ENCODE data around the gene LRRC46. TPM values are rescaled to one million over a fixed set of nuclear protein-coding genes. Genes with fewer than 3 reads are reported as not detected.
A peak's percentile ranks its signal among the peaks of the same experiment; 100 is the strongest.

Gene LRRC46
- total and polyA plus RNA-seq, 10 of the 15 experiments (the other 5 are each of a cell fraction or from before 2014, with no cell fraction given): 0.15 to 1.8 (median 0.38) TPM; not detected in 1

DNA sequence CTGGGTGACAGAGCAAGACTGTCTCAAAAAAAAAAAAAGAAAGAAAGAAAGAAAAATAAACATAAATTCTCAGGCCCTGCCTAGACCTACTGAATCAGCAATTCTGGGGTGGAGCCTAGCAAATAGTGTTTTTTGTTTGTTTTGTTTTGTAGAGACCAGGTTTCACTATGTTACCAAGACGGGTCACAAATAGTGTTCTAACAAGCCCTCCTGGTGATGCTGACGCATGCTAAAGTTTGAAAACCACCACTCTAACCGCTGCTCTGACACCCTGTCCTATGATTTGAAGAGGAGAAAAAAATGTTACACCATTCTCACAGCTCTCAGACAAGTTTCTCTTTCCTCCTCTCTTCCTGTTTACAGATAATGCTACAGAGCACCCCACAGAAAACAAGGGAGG lies 1.6 kb upstream of the LRRC46 start:
- Histone ChIP-seq H3K9me3 (replicated peaks; ENCODE audit: control insufficient read depth, insufficient read depth, low read length) (no peaks in the 10 kb centered on the region), H3K4me3 (peak overlapping the region; percentile 97), H3K4me1 (ENCODE audit: control insufficient read depth, insufficient read depth, low read length) (peaks cover 9% of the 10 kb centered on the region), H3K27ac (ENCODE audit: control insufficient read depth, insufficient read depth) (0 out of 2 replicates have a peak overlapping the region, but pooled peaks have one; percentile 8), H3K9ac (ENCODE audit: control insufficient read depth, insufficient read depth, low read length) (peak overlapping the region; percentile 32; the same call in 1 of the 2 replicates), H3K79me2 (ENCODE audit: control insufficient read depth, insufficient read depth, low read length) (peaks cover 17% of the 10 kb centered on the region), H3K4me2 (ENCODE audit: control insufficient read depth, insufficient read depth) (peak overlapping the region; percentile 82), H3K36me3 (ENCODE audit: control insufficient read depth in 2 of 2, insufficient read depth in 2 of 2, low read length in 1 of 2) (peaks cover 6 to 13% of the 10 kb centered on the region in 2 experiments; a peak in 3 of 4 replicates), H4K20me1 (ENCODE audit: control insufficient read depth, insufficient read depth) (no peaks in the 10 kb centered on the region), H3K27me3 (replicated peaks in 1 of 2; ENCODE audit: control insufficient read depth in 2 of 2, insufficient read depth in 2 of 2, low read length in 1 of 2) (no peaks in the 10 kb centered on the region), H2AFZ (ENCODE audit: control insufficient read depth, low read depth, low read length) (no peak overlapping the region)
- intact Hi-C loops (cut with micrococcal nuclease; ENCODE audit: unreplicated experiment): no loop called here
- ATAC-seq (no peak), FAIRE-seq (no peak), DNase-seq (ENCODE audit: low read depth, low spot score) (no peak)
- CTCF ChIA-PET: interaction anchor here (1.2 to 3.6 kb wide), 5 partner anchors 8 to 60 kb away, joined by 3 to 24 read pairs (median 7); partner anchors contain the start of genes OSBPL7 and SCRN2
- POLR2A ChIA-PET: interaction anchor here (0.6 kb wide), 1 partner anchor 82 kb away, joined by 4 read pairs; no protein-coding TSS in a partner anchor
- TF ChIP-seq NR2C1 (IDR thresholded peaks at IDR 0.05) (no peak), POLR2AphosphoS2 (IDR thresholded peaks at IDR 0.05; ENCODE audit: low read depth, low read length) (no peak), MEF2A (IDR thresholded peaks at IDR 0.05; ENCODE audit: insufficient read depth, low read depth, low read length) (no peak), SUPT20H (IDR thresholded peaks at IDR 0.05; ENCODE audit: borderline replicate concordance, control insufficient read depth, low read depth, low read length) (no peak), ZNF622 (IDR thresholded peaks at IDR 0.05) (no peak), TBL1XR1 (IDR thresholded peaks at IDR 0.05; ENCODE audit: low read depth, low read length) (no peak), PML (IDR thresholded peaks at IDR 0.05; ENCODE audit: low read length) (no peak), RBBP5 (conservative IDR thresholded peaks at IDR 0.05) (no peak), EZH2 (IDR thresholded peaks at IDR 0.05; ENCODE audit: borderline replicate concordance, control insufficient read depth, low read depth, low read length) (no peak), SIX5 (IDR thresholded peaks at IDR 0.05; ENCODE audit: low read depth, low read length, severe bottlenecking) (no peak), NR2F1 (conservative IDR thresholded peaks at IDR 0.05) (no peak), STAT1 (conservative IDR thresholded peaks at IDR 0.05) (no peak), SRF (IDR thresholded peaks at IDR 0.05; ENCODE audit: low read depth in 2 of 2, low read length in 2 of 2) (no peak), ZNF384 (IDR thresholded peaks at IDR 0.05; ENCODE audit: borderline replicate concordance, low read depth, low read length) (no peak)
- TF ChIP-seq, protein P1, sequence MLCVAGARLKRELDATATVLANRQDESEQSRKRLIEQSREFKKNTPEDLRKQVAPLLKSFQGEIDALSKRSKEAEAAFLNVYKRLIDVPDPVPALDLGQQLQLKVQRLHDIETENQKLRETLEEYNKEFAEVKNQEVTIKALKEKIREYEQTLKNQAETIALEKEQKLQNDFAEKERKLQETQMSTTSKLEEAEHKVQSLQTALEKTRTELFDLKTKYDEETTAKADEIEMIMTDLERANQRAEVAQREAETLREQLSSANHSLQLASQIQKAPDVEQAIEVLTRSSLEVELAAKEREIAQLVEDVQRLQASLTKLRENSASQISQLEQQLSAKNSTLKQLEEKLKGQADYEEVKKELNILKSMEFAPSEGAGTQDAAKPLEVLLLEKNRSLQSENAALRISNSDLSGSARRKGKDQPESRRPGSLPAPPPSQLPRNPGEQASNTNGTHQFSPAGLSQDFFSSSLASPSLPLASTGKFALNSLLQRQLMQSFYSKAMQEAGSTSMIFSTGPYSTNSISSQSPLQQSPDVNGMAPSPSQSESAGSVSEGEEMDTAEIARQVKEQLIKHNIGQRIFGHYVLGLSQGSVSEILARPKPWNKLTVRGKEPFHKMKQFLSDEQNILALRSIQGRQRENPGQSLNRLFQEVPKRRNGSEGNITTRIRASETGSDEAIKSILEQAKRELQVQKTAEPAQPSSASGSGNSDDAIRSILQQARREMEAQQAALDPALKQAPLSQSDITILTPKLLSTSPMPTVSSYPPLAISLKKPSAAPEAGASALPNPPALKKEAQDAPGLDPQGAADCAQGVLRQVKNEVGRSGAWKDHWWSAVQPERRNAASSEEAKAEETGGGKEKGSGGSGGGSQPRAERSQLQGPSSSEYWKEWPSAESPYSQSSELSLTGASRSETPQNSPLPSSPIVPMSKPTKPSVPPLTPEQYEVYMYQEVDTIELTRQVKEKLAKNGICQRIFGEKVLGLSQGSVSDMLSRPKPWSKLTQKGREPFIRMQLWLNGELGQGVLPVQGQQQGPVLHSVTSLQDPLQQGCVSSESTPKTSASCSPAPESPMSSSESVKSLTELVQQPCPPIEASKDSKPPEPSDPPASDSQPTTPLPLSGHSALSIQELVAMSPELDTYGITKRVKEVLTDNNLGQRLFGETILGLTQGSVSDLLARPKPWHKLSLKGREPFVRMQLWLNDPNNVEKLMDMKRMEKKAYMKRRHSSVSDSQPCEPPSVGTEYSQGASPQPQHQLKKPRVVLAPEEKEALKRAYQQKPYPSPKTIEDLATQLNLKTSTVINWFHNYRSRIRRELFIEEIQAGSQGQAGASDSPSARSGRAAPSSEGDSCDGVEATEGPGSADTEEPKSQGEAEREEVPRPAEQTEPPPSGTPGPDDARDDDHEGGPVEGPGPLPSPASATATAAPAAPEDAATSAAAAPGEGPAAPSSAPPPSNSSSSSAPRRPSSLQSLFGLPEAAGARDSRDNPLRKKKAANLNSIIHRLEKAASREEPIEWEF (IDR thresholded peaks at IDR 0.05; ENCODE audit: insufficient replicate concordance, low read depth, low read length): no peak
- TF ChIP-seq, protein P2, sequence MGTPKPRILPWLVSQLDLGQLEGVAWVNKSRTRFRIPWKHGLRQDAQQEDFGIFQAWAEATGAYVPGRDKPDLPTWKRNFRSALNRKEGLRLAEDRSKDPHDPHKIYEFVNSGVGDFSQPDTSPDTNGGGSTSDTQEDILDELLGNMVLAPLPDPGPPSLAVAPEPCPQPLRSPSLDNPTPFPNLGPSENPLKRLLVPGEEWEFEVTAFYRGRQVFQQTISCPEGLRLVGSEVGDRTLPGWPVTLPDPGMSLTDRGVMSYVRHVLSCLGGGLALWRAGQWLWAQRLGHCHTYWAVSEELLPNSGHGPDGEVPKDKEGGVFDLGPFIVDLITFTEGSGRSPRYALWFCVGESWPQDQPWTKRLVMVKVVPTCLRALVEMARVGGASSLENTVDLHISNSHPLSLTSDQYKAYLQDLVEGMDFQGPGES (IDR thresholded peaks at IDR 0.05): no peak
- TF ChIP-seq, protein P3, sequence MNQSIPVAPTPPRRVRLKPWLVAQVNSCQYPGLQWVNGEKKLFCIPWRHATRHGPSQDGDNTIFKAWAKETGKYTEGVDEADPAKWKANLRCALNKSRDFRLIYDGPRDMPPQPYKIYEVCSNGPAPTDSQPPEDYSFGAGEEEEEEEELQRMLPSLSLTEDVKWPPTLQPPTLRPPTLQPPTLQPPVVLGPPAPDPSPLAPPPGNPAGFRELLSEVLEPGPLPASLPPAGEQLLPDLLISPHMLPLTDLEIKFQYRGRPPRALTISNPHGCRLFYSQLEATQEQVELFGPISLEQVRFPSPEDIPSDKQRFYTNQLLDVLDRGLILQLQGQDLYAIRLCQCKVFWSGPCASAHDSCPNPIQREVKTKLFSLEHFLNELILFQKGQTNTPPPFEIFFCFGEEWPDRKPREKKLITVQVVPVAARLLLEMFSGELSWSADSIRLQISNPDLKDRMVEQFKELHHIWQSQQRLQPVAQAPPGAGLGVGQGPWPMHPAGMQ (IDR thresholded peaks at IDR 0.05; ENCODE audit: borderline replicate concordance): no peak
- RAD21 ChIA-PET (ENCODE audit: unreplicated experiment): no interaction called here
- in situ Hi-C loops (cut with MboI): no loop called here
- WGBS (ENCODE audit: insufficient coverage, insufficient replicate concordance, low lambda C conversion rate, missing lambda C conversion rate): 36% methylated on average over 3 of the region's 3 CpGs
- BruUV-seq (replicated peaks): no TSS peak
- SMC1A ChIA-PET (ENCODE audit: uncharacterized antibody, unreplicated experiment): interaction anchor here (0.8 kb wide), 1 partner anchor 11 kb away, joined by 3 read pairs; the partner anchor contains the start of gene SCRN2
